GM19438 (cell line): ENCODE data around the gene CRYGB.

Source experiments
- ATAC-seq: cut with Tn5 transposase; IDR thresholded peaks from one replicate; pipeline ENCODE4 v1.9.1; 2021; ENCODE audit warnings: low read depth; ENCODE audit not compliant: unreplicated experiment

Gene CRYGB

GRCh38 chr2:208146006-208146405 is at the start of gene CRYGB:
Gene CRYGB, minus strand, starts transcription at chr2:208146158. Its CDS starts 38 bp downstream, at chr2:208146120.
- no peak for ATAC-seq

DNA sequence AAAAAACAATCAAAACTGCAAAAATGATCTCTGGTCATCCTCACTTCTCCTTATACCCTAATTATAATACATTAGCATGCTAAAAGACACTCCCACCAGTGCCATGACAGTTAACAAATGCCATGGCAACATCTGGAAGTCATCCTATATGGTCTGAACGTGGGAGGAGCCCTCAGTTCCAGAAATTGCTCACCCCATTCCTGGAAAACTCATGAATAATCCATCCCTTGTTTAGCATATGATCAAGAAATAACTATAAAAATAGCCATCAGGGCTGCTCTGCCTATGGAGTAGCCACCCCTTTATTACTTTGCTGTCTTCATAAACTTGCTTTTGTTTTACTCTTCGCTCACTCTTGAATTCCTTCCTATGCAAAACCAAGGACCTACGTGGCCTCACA is 49.6 kb upstream of the CRYGB start:
- no peak for ATAC-seq

DNA sequence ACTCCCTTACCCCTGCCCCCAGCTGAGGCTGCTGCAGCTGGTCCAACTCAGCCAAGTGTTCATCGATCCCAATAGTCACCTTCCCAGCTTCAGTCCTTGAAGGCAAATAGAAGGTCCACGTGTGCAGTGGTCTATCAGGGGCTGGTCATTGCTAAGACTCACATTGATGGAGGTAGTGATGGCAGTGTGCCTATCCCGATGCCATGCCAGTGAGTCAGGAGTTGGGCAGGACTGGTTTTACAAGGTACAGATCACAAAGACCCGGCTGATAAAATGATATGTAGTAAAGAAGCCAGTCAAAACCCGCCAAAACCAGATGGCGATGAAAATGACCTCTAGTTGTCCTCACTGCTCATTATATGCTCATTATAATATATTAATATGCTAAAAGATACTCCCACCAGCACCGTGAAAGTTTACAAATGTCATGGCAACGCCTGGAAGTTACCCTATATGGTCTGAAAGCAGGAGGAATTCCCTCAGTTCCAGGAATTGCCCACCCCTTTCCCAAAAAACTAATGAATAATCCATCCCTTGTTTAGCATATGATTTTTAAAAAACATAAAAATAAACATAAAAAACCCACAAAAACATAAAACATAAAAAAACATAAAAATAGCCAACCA is 46.8 kb upstream of the CRYGB start:
- no peak for ATAC-seq

- ATAC-seq = no peak
These were observed 44.0 kb upstream of the CRYGB start, which contains the start of gene C2orf80 for GRCh38 chr2:208189810-208190503. Gene C2orf80, minus strand, starts transcription at chr2:208190030. Its CDS starts 3,044 bp downstream, at chr2:208186986.

GRCh38 chr2:208189069-208189809 is 43.3 kb upstream of the CRYGB start:
- no peak for ATAC-seq

- no peak for ATAC-seq
These were observed 40.9 kb upstream of the CRYGB start for GRCh38 chr2:208186893-208187292.

GRCh38 chr2:208186465-208186864 is 40.5 kb upstream of the CRYGB start:
- no peak for ATAC-seq

GRCh38 chr2:208183972-208184705 is 38.2 kb upstream of the CRYGB start:
- ATAC-seq = no peak

GRCh38 chr2:208183526-208183925 is 37.6 kb upstream of the CRYGB start:
- no peak for ATAC-seq

GRCh38 chr2:208182835-208183234 is 36.9 kb upstream of the CRYGB start:
- no peak for ATAC-seq

DNA sequence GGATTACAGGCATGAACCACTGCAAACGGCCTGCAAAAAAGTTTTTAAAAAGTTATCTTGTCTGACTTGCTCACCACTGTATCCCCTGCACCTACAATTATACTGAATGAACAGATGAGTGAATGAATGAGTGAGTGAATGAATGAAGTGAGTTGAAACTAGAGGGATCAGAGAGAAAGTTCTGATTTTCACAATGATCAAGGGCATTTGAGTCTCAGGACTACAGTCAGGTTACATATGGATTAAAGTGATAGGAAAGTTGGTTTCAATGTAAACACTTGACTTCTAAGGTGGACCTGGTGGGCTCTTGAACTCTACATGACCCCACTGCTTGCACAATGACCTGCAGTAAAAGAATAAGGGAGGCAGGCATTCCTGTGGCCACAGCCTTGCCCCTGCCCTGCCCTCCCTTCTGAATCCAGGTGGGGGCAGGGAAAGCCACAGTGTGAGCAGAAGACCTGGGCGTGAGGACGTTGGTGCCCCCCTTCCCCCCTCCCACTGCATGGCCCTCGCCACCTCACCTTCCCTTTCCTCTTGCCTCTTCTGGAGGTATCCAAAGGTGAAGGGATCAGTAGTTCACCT is 33.2 kb upstream of the CRYGB start:
- ATAC-seq = no peak

DNA sequence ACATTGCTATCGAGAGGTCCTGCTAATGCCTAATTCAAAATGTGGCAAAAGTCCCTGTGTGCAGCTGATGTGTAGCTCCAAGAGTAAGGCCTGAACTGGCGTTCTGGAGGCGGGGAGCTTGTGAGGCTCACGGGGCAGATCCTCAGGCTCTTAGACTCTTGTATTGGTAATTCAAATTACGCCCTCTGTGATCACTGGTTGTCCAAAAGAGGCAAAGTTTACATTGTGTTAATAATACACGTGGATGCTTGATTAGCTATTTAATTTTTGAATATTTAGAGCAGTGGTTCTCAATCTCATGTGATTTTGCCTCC is 29.8 kb upstream of the CRYGB start:
- ATAC-seq = no peak

DNA sequence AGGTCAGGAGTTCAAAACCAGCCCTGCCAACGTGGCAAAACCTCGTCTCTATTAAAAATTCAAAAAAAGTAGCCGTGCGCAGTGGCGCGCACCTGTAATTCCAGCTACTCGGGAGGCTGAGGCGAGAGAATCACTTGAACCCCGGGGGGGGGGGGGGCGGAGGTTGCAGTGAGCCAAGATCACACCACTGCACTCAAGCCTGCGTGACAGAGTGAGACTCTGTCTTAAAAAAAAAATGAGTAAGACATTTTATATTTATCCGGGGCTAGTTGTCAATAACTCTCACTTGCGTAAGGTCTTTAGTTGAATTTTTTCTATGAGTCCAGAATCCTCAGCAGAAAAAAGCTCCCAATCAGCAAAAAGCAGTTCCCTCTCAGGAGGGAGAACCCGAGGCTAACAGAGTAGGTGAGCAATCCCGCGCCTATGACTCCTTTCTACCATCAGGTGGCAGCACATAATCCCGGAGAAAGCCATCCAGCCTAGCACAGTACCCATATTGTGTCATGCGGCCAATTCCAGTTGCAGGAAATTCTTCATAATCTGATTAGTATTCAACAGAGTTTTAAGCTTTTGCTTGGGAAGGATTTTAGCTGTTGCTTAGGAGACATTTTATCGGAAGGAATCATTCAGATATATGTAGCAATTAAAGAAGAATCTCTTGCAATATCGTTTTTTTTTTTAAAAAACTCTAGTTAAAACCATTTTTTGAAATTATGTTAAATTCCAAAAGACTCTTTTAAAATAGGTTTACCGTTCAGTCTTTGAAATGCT is 29.3 kb upstream of the CRYGB start:
- peak; percentile 99 for ATAC-seq

DNA sequence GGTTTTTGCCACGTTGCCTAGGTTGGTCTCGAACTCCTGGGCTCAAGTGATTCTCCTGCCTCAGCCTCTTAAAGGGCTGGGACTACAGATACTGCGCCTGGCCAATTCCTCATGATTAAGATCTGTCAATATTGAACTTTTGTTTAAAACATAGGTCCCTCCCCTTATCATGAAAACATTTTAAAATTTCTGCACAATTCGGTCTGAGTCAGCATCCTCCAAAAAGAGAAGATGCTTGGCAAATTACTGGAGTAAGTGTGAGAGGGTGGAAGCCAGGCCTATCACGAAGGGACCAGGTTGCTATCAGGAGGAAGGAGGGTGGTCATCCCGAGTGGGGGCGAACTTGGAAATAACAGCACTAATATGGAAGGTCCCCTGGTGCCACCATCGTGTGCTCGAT is 28.2 kb upstream of the CRYGB start:
- ATAC-seq = no peak

GRCh38 chr2:208172125-208172524 is 26.2 kb upstream of the CRYGB start:
- no peak for ATAC-seq

DNA sequence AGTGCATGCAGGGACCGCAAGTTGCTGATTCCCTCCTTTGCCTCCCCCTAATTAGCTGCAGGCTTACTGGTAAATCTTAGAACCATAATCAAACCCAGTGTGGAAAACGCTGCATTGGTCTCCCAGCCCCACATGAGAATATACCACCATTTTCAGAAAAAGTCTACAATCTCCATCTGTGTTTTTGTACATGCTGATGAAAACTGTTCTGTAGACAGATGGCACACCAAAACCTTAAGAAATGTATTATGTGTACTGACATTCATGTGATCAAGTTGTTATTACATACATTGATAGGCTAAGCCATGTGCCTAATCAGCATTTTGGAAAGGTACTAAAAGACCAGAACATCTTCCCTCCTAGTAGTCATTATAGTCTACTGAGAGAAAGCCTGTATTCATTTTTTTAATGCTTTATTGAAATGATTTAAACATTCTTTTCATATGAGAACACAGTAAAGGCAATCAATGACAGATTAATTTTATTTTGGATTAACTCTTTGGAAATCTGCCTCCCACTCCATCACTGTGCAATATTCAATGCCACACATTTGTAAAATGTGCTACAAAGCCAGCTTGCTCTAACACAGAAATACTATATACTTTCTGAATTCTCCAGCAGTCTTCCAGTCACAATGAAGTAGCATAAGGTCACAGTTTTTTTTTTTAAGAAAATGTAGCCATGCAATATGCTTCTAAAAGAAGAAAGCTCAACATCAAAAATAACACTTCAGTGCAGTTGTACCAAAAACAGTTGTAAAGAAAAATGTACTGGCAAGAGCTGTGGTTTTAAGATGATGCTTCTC is 19.2 kb upstream of the CRYGB start:
- no peak for ATAC-seq

DNA sequence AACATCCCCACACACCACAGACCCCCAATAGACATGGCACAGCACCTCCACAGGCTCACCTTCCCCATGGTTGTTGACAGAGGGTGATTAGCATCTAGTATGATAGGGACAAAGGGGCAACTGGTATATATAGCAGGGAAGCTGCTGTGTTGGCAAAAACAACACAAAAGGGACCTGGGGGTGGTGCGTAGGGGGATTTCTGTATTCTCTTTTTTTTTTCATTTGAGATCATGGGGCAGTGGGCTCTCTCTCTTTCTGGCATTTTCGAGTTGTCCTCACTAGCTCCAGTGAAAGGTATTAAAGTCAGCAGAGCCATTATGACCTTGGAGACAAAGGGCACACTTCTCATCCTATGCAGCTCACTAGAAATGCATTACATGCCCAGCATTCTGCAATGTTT is 17.5 kb upstream of the CRYGB start, which contains the start of gene CRYGA:
TSS of gene CRYGA (minus strand) at position 101 of the 400 bp plus-strand sequence. CDS start at position 68, 33 bp downstream.
- ATAC-seq = no peak

DNA sequence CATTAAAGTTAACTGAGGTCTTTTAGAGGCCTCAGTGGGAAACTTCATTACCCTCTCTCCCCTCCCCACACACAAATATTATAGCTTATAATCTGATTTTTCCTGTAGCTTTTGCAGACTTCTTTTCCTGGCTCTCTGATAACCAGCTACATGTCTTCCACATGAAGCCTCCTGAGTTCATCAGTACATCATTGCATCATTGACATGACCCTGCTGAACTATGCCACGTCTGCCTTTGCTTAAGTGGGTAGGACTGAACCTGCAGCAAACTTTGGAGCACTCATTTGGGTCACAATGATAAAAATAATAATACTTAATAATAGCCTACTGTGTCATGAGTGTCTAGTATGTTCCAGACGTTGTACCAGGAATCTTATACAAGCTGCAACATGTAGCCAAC is 10.5 kb upstream of the CRYGB start:
- ATAC-seq = no peak

GRCh38 chr2:208153156-208153555 is 7.2 kb upstream of the CRYGB start:
- no peak for ATAC-seq
